Measurements from ENCODE around the gene DLX3.

- TF ChIP-seq TAF1 (conservative IDR thresholded peaks at IDR 0.05) (no peak), EGR1 (IDR thresholded peaks at IDR 0.05; ENCODE audit: low read depth in 2 of 2) (no peak), GABPA (IDR thresholded peaks at IDR 0.05 in 1 of 2, conservative IDR thresholded peaks at IDR 0.05 in 1 of 2) (no peak), CTCF (IDR thresholded peaks at IDR 0.05; ENCODE audit: low read depth, low read length, missing input control) (no peak), FOXA1 (IDR thresholded peaks at IDR 0.05) (no peak)
Observed at GRCh38 chr17:49992933-49993422, 2.0 kb downstream of the DLX3 start.
